MCF 10A (cell line): ENCODE results near the gene IFT20. TPM values are rescaled to one million over a fixed set of nuclear protein-coding genes. Genes with fewer than 3 reads are reported as not detected.

ENCODE experiments used
- BruUV-seq: library from RNA; stranded (reverse); fragments of 400-500 nt; replicated peaks from 2 replicates; lab custom pipeline; 2021; lab: Mats Ljungman, UMichigan
- CTCF ChIA-PET: fragments of 300-600 bp; sonication (Branson Sonifier 250); formaldehyde crosslinking; extraction: SDS; loops from one replicate; lab custom pipeline; 2021; ENCODE audit warnings: antibody characterized with exemption, inconsistent platforms; lab: Yijun Ruan, JAX
- POLR2A ChIA-PET: fragments of 300-600, 350-650 bp; sonication (Branson Sonifier 250); formaldehyde crosslinking; extraction: SDS; loops from one replicate; lab custom pipeline; 2020; ENCODE audit warnings: antibody characterized with exemption, inconsistent platforms; lab: Yijun Ruan, JAX
- DNase-seq: peaks from one replicate; pipeline ENCODE4 v3.0.0-alpha.2; 2018; ENCODE audit not compliant: unreplicated experiment
- H3K27ac Mint-ChIP-seq: one replicate; pipeline ENCODE4 v1.8.0; 2022; ENCODE audit warnings: mild to moderate bottlenecking, low read depth, mixed read lengths; ENCODE audit not compliant: unreplicated experiment
- H3K27me3 Mint-ChIP-seq: one replicate; pipeline ENCODE4 v1.8.0; 2022; ENCODE audit warnings: mixed read lengths; ENCODE audit not compliant: insufficient read depth, unreplicated experiment
- H3K36me3 Mint-ChIP-seq: one replicate; pipeline ENCODE4 v1.8.0; 2022; ENCODE audit warnings: mild to moderate bottlenecking, moderate library complexity, mixed read lengths; ENCODE audit not compliant: insufficient read depth, unreplicated experiment
- H3K4me1 Mint-ChIP-seq: one replicate; pipeline ENCODE4 v1.8.0; 2022; ENCODE audit warnings: mixed read lengths; ENCODE audit not compliant: insufficient read depth, unreplicated experiment
- H3K4me3 Mint-ChIP-seq: one replicate; pipeline ENCODE4 v1.8.0; 2022; ENCODE audit warnings: mild to moderate bottlenecking, moderate library complexity, mixed read lengths; ENCODE audit not compliant: unreplicated experiment
- H3K9me3 Mint-ChIP-seq: one replicate; pipeline ENCODE4 v1.8.0; 2022; ENCODE audit warnings: mixed read lengths; ENCODE audit not compliant: unreplicated experiment
- intact Hi-C: fragments of 100-400 bp; cut with micrococcal nuclease; formaldehyde crosslinking; loops from 2 replicates; pipeline ENCODE4 v1.14.1; 2022
- total RNA-seq: library from RNA; stranded (reverse); gene quantifications from 2 replicates; pipeline ENCODE4 v1.2.3, GENCODE V29; 2022
- TF ChIP-seq, protein P1 (sequence below): fragments of 200-600 bp; IDR thresholded peaks from one replicate; pipeline ENCODE4 v1.8.0; 2022; ENCODE audit warnings: antibody characterized with exemption, mild to moderate bottlenecking; ENCODE audit not compliant: unreplicated experiment

Gene IFT20
- total RNA-seq, 1 experiment from 2014 or later: 29.3 TPM

DNA sequence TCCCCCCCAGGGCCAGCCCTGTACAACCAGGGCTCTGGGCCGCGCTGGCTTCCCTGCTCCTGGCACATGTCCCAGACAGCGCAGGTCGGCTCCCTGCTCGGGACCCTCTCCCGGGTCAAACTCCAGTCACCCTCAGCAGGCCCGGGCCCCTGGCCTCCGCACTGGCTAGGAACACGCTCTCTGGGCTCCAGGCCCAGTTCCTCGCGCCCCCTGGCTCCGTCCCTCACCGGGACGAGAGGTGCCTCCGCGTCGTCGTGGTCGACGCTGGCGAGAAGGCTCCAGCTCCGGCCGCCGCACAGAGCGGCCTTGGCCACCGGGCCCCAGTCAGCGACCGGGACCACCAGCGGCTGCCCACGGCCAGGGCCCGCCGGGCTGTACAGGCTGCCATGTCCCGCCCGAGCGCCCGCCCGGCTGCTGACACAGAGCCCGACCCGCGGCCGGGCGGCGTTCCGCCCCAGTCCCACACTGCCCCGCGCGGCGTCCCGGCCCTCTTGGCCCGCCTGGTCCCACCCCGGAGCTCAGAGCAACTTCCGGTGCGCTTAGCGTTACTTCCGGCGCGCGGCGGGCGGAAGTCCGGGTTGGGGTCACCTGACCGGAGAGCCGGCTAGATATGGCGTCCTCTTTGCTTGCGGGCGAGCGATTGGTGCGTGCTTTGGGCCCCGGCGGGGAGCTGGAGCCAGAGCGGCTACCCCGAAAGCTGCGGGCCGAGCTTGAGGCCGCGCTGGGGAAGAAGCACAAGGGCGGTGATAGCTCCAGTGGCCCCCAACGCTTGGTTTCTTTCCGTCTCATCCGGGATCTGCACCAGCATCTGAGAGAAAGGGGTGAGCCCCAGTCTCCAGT, 22.0 kb upstream of the IFT20 start, which contains the start of gene POLDIP2:
TSS of gene POLDIP2 (minus strand) at position 467 of the 840 bp plus-strand sequence. CDS start at position 388, 79 bp downstream.
- TF ChIP-seq, protein P1, sequence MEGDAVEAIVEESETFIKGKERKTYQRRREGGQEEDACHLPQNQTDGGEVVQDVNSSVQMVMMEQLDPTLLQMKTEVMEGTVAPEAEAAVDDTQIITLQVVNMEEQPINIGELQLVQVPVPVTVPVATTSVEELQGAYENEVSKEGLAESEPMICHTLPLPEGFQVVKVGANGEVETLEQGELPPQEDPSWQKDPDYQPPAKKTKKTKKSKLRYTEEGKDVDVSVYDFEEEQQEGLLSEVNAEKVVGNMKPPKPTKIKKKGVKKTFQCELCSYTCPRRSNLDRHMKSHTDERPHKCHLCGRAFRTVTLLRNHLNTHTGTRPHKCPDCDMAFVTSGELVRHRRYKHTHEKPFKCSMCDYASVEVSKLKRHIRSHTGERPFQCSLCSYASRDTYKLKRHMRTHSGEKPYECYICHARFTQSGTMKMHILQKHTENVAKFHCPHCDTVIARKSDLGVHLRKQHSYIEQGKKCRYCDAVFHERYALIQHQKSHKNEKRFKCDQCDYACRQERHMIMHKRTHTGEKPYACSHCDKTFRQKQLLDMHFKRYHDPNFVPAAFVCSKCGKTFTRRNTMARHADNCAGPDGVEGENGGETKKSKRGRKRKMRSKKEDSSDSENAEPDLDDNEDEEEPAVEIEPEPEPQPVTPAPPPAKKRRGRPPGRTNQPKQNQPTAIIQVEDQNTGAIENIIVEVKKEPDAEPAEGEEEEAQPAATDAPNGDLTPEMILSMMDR: no peak
- Mint-ChIP-seq H3K9me3 (no peaks in the 10 kb centered on the region), H3K27ac (peak within 1 kb of the TSS; percentile 84), H3K36me3 (peaks cover 66% of the 10 kb centered on the region), H3K4me1 (peaks cover 13% of the 10 kb centered on the region), H3K4me3 (peak within 1 kb of the TSS; percentile 88), H3K27me3 (no peaks in the 10 kb centered on the region)
- peak; percentile 92 for DNase-seq
- ChIA-PET POLR2A (interaction anchor here (0.6 to 6.1 kb wide), 35 partner anchors 10 to 233 kb away, joined by 3 to 107 read pairs (median 5); partner anchors contain the start of genes IFT20, PIGS, SARM1 and SLC46A1), CTCF (interaction anchor here (0.6 to 4.5 kb wide), 10 partner anchors 10 to 329 kb away, joined by 3 to 23 read pairs (median 4); partner anchors contain the start of gene IFT20)
- no TSS peak for BruUV-seq
- intact Hi-C loops: loop anchor here (1.0 kb wide), 1 partner anchor 60 kb away; no protein-coding TSS in a partner anchor

DNA sequence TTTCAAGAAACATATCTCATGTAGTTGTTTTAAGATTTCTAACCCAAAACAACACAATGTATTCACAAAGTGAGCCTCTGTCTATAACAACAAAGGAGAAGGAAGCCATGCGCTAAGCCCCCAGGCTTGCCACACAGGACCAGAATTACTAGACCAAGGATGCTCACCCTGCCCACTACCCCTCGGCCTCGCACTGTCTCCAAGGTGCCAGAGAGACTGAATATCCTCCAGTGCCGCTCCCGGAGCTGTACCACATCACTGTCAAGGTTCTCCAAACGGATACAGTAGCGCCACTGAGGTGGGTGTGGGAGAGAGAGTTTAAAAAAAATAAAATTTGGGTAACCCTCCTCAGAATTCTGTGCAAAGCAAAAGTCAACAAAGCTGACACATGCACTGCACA, 15.0 kb upstream of the IFT20 start:
- TF ChIP-seq, protein P1: no peak
- DNase-seq: no peak
- no peaks in the 10 kb centered on the region for H3K27me3 Mint-ChIP-seq
- H3K27ac Mint-ChIP-seq: no peak overlapping the region
- peaks cover 88% of the 10 kb centered on the region for H3K36me3 Mint-ChIP-seq
- peaks cover 12% of the 10 kb centered on the region for H3K4me1 Mint-ChIP-seq
- H3K9me3 Mint-ChIP-seq: no peaks in the 10 kb centered on the region
- H3K4me3 Mint-ChIP-seq: no peak overlapping the region
- intact Hi-C loops: no loop called here
- no TSS peak for BruUV-seq
- ChIA-PET CTCF (interaction anchor here (0.6 kb wide), 1 partner anchor 12 kb away, joined by 3 read pairs; no protein-coding TSS in a partner anchor), POLR2A (interaction anchor here (1.1 kb wide), 1 partner anchor 30 kb away, joined by 3 read pairs; no protein-coding TSS in a partner anchor)

DNA sequence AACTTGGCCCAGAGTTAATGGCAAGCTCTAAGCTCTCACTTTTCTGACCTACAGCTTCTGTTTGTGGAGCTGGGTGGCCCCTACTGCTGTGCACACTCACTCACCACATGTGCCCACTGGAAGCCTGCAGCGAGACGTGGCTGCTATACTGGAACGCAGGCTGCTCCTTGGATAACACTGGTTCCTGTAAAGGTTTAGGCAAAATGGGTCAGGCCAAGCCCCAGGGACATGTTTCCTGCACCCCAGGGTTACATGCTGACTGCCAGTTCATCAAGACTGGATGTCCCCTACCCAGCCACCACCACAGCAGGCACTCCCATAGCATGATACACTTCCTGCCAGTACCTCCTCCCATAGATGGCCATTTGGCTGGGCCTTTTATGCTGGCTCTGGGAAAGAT, 13.7 kb upstream of the IFT20 start:
- Mint-ChIP-seq H3K9me3 (no peaks in the 10 kb centered on the region), H3K4me3 (no peak overlapping the region), H3K27me3 (no peaks in the 10 kb centered on the region), H3K4me1 (peaks cover 12% of the 10 kb centered on the region), H3K36me3 (peaks cover 88% of the 10 kb centered on the region), H3K27ac (no peak overlapping the region)
- CTCF ChIA-PET: interaction anchor here (1.0 to 4.4 kb wide), 3 partner anchors 9 to 144 kb away, joined by 3 to 23 read pairs (median 11); partner anchors contain the start of genes POLDIP2 and VTN
- POLR2A ChIA-PET: interaction anchor here (1.1 to 5.8 kb wide), 3 partner anchors 9 to 14 kb away, joined by 3 to 85 read pairs (median 7); partner anchors contain the start of genes IFT20 and TNFAIP1
- no peak for DNase-seq
- no TSS peak for BruUV-seq
- intact Hi-C loops: no loop called here
- TF ChIP-seq, protein P1: no peak
